Neutrophil (primary cell): Measurements from ENCODE around the gene EVA1A.

Experiments used
- H3K27ac ChIP-seq: fragments of 200-600 bp; sonication (generic); 2 replicates; pipeline ENCODE4 v1.5.1; 2016; ENCODE audit warnings: mild to moderate bottlenecking, moderate library complexity
- H3K27me3 ChIP-seq: fragments of 200-600 bp; sonication (generic); 2 replicates; pipeline ENCODE4 v1.6.0; 2016; ENCODE audit warnings: mild to moderate bottlenecking
- H3K36me3 ChIP-seq: fragments of 200-600 bp; sonication (generic); 2 replicates; pipeline ENCODE4 v1.5.1; 2017
- H3K4me1 ChIP-seq, 2 experiments: fragments of 200-600 bp in 1 of 2; sonication (generic) in 1 of 2; 1 replicate in 1 of 2; 2 replicates in 1 of 2; pipeline versions ENCODE4 v1.5.1 to v1.6.1; 2013 to 2016; ENCODE audit warnings: low read depth in 1 of 2, low read length in 1 of 2, mild to moderate bottlenecking in 1 of 2, moderate library complexity in 1 of 2; ENCODE audit not compliant: control insufficient read depth in 1 of 2, insufficient read depth in 1 of 2
- H3K4me3 ChIP-seq, 2 experiments: fragments of 200-600 bp in 1 of 2; sonication (generic) in 1 of 2; 1 replicate in 1 of 2; 2 replicates in 1 of 2; pipeline ENCODE4 v1.5.1; 2013 to 2016; ENCODE audit warnings: low read depth in 1 of 2, low read length in 1 of 2, mild to moderate bottlenecking in 1 of 2, moderate library complexity in 1 of 2
- H3K9me3 ChIP-seq: fragments of 200-600 bp; sonication (generic); 2 replicates; pipeline ENCODE4 v1.5.1; 2016
- TF ChIP-seq, protein P1 (sequence below): fragments of 200-600 bp; sonication (generic); IDR thresholded peaks from 2 replicates; pipeline ENCODE4 v1.5.1; 2016; ENCODE audit warnings: antibody characterized with exemption

Gene EVA1A

DNA sequence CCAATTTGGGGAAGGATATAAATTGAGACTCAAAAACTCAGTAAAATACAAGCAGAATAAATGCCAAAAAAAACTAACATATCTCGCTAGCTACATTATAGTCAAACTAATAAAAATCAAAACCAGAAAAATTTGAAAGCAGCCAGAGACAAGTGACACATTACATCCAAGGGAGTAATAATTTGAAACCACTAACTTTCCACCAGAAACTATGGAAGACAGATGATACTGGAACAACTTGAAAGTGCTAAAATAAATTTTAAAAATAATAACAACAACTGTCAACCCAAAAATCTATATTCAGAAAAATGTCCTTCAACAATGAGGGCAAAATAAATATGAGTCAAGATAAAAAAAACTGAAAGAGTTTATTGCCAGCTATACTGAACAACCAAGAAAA, 110.7 kb downstream of the EVA1A start:
- TF ChIP-seq, protein P1, sequence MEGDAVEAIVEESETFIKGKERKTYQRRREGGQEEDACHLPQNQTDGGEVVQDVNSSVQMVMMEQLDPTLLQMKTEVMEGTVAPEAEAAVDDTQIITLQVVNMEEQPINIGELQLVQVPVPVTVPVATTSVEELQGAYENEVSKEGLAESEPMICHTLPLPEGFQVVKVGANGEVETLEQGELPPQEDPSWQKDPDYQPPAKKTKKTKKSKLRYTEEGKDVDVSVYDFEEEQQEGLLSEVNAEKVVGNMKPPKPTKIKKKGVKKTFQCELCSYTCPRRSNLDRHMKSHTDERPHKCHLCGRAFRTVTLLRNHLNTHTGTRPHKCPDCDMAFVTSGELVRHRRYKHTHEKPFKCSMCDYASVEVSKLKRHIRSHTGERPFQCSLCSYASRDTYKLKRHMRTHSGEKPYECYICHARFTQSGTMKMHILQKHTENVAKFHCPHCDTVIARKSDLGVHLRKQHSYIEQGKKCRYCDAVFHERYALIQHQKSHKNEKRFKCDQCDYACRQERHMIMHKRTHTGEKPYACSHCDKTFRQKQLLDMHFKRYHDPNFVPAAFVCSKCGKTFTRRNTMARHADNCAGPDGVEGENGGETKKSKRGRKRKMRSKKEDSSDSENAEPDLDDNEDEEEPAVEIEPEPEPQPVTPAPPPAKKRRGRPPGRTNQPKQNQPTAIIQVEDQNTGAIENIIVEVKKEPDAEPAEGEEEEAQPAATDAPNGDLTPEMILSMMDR: no peak
- Histone ChIP-seq H3K36me3 (no peaks in the 10 kb centered on the region), H3K9me3 (no peaks in the 10 kb centered on the region), H3K27me3 (no peaks in the 10 kb centered on the region), H3K27ac (no peak overlapping the region), H3K4me1 (no peaks in the 10 kb centered on the region), H3K4me3 (no peak overlapping the region)

- H3K4me3 ChIP-seq: no peak overlapping the region
- H3K36me3 ChIP-seq: no peaks in the 10 kb centered on the region
- H3K4me1 ChIP-seq: no peaks in the 10 kb centered on the region
- no peak overlapping the region for H3K27ac ChIP-seq
- H3K9me3 ChIP-seq: no peaks in the 10 kb centered on the region
- H3K27me3 ChIP-seq: no peaks in the 10 kb centered on the region
- TF ChIP-seq, protein P1: no peak
Observed at GRCh38 chr2:75447176-75447575, 113.6 kb downstream of the EVA1A start.
